A549 treated with Hydrocortisone at 1 μM for 4 hours (cell line): ENCODE measurements around the gene CCDC134. TPM values are rescaled to one million over a fixed set of nuclear protein-coding genes. Genes with fewer than 3 reads are reported as not detected.

ENCODE experiments used
- total RNA-seq: library from RNA; stranded (reverse); fragments of 200-300 nt; extraction: Qiagen RNA extraction; gene quantifications from 5 replicates; pipeline ENCODE4 v1.2.3, GENCODE V29; 2022

CCDC134 gene
- 2.7 to 3.2 TPM (median 2.8 TPM) in 5 replicates for total RNA-seq

DNA sequence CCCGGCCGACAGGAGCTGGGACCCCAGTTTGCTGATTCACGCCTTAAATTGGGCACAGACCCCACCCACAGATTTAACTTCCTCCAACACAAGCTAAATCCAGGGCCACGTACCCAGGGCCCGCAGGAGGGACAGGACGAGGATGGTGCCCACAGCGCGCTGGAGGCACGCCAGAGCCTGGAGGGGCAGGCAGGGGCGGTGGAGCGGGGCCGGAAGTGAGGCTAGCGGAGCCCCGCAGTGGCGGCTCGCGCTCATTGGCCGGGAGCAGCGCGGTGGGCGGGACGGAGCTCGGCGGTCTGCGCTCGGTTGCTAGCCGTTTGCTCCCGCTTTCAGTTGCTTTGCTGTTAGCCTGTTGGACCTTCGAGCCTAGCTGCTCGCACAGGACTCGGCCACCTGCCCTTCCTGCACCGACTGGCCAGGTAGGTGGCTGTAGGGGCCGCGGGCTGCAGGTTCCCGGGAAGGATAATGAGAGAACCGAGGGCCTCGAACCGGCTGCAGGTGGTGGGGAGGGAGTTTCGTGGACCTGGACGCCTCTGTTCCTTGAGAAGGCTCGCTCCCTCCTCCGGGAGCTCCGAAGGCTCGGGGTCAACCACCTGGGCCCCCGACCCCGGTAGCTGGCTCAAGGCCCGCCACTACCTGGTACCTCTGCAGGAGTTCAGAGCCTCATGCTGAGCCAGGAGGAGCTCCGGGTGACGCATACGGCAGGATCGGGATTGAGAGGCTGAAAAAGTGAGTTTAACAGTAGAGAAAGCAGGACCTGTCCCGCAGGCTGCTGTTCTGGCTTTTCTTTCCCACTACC is at the start of gene CCDC134:
Gene CCDC134, plus strand, starts transcription at position 332 of the 799 bp plus-strand sequence. CDS start 8,212 bp downstream, outside the sequence.

GRCh38 chr22:41832553-41833368 is 32.3 kb downstream of the CCDC134 start, which contains the start of gene SREBF2:
Gene SREBF2, plus strand, starts transcription at chr22:41833105. Its CDS starts 166 bp downstream, at chr22:41833271.

Other genes starting within 250 kb of the CCDC134 start
- gene CSDC2, start 239.7 kb upstream of the CCDC134 start, total RNA-seq, result 1.8 to 2.8 TPM (median 2.4 TPM) in 5 replicates
- 28.1 to 32.4 TPM (median 31.1 TPM) in 5 replicates for gene PMM1, start 210.8 kb upstream of the CCDC134 start, total RNA-seq
- gene DESI1, start 179.6 kb upstream of the CCDC134 start, total RNA-seq, result 14.5 to 17.4 TPM (median 16.0 TPM) in 5 replicates
- 284 to 337 TPM (median 309 TPM) in 5 replicates for gene XRCC6, start 179.4 kb upstream of the CCDC134 start, total RNA-seq
- gene SNU13, start 111.8 kb upstream of the CCDC134 start, total RNA-seq, result 90.5 to 200 TPM (median 175 TPM) in 5 replicates
- 0.25 TPM in 1 of 5 replicates, not detected in the others for gene MEI1, start 101.2 kb upstream of the CCDC134 start, total RNA-seq
- 26.6 to 30.9 TPM (median 28.0 TPM) in 5 replicates for gene SREBF2, start 32.4 kb downstream of the CCDC134 start, total RNA-seq
- 0.10 to 0.35 TPM (median 0.20 TPM) in 5 replicates for gene SHISA8, start 114.4 kb downstream of the CCDC134 start, total RNA-seq
- 0.14 to 0.25 TPM (median 0.22 TPM) in 5 replicates for gene TNFRSF13C, start 126.1 kb downstream of the CCDC134 start, total RNA-seq
- 22.8 to 40.2 TPM (median 35.1 TPM) in 5 replicates for gene CENPM, start 146.5 kb downstream of the CCDC134 start, total RNA-seq
- 0.89 to 1.2 TPM (median 1.0 TPM) in 5 replicates for gene SEPTIN3, start 168.8 kb downstream of the CCDC134 start, total RNA-seq
- 0.08 to 0.24 TPM (median 0.10 TPM) in 4 of 5 replicates, not detected in the other for gene WBP2NL, start 198.1 kb downstream of the CCDC134 start, total RNA-seq